A673 (cell line): ENCODE measurements around the gene NEIL1. TPM values are rescaled to one million over a fixed set of nuclear protein-coding genes. Genes with fewer than 3 reads are reported as not detected.

ENCODE experiments used
- BruUV-seq: library from RNA; stranded (reverse); fragments of 400-500 nt; replicated peaks from 2 replicates; lab custom pipeline; 2021; lab: Mats Ljungman, UMichigan
- CTCF ChIA-PET: fragments of 300-600 bp; sonication (Branson Sonifier 250); formaldehyde crosslinking; loops from one replicate; lab custom pipeline; 2022; ENCODE audit warnings: antibody characterized with exemption; lab: Charles Lee
- POLR2A ChIA-PET: fragments of 300-600 bp; sonication (Branson Sonifier 250); formaldehyde crosslinking; loops from one replicate; lab custom pipeline; 2022; ENCODE audit warnings: antibody characterized with exemption; ENCODE audit not compliant: low non-redundant PET; lab: Charles Lee
- DNase-seq: peaks from one replicate; pipeline ENCODE4 v3.0.0-alpha.2; 2015; ENCODE audit warnings: low spot score
- H3K27ac ChIP-seq: fragments of 200-600 bp; sonication (generic); 2 replicates; pipeline ENCODE4 v1.5.1; 2016; ENCODE audit warnings: mixed run types, low read depth, mild to moderate bottlenecking, mixed read lengths, antibody characterized with exemption, low read length; ENCODE audit not compliant: poor library complexity, severe bottlenecking
- H3K27me3 ChIP-seq: fragments of 200-600 bp; sonication (generic); replicated peaks from 2 replicates; pipeline ENCODE4 v1.6.1; 2017; ENCODE audit warnings: mixed run types, low read depth, mild to moderate bottlenecking, mixed read lengths, antibody characterized with exemption, low read length; ENCODE audit not compliant: insufficient read depth, poor library complexity
- H3K36me3 ChIP-seq: fragments of 200-600 bp; sonication (generic); 2 replicates; pipeline ENCODE4 v1.6.1; 2016; ENCODE audit warnings: mixed run types, mild to moderate bottlenecking, mixed read lengths, antibody characterized with exemption, low read length; ENCODE audit not compliant: insufficient read depth, poor library complexity, severe bottlenecking
- H3K4me1 ChIP-seq: fragments of 200-600 bp; sonication (generic); 2 replicates; pipeline ENCODE4 v1.6.1; 2017; ENCODE audit warnings: mixed run types, mild to moderate bottlenecking, mixed read lengths, antibody characterized with exemption, low read length; ENCODE audit not compliant: insufficient read depth, poor library complexity, severe bottlenecking
- H3K4me3 ChIP-seq: fragments of 200-600 bp; sonication (generic); 2 replicates; pipeline ENCODE4 v1.5.1; 2016; ENCODE audit warnings: low read depth, mixed run types, mild to moderate bottlenecking, mixed read lengths, low read length; ENCODE audit not compliant: poor library complexity, severe bottlenecking
- H3K9me3 ChIP-seq: fragments of 200-600 bp; sonication (generic); 2 replicates; pipeline ENCODE4 v1.6.1; 2016; ENCODE audit warnings: mixed run types, low read depth, mild to moderate bottlenecking, mixed read lengths, antibody characterized with exemption, low read length; ENCODE audit not compliant: poor library complexity, severe bottlenecking
- EZH2 ChIP-seq: fragments of 200-600 bp; sonication (generic); IDR thresholded peaks from 2 replicates; pipeline ENCODE4 v1.6.1; 2017; ENCODE audit warnings: borderline replicate concordance, low read depth, mild to moderate bottlenecking, mixed read lengths, antibody characterized with exemption, low read length; ENCODE audit not compliant: poor library complexity, severe bottlenecking
- intact Hi-C: fragments of 100-400 bp; cut with micrococcal nuclease; formaldehyde crosslinking; loops from one replicate; pipeline ENCODE4 v1.10.0; 2022; ENCODE audit not compliant: unreplicated experiment
- total RNA-seq: library from RNA; stranded (reverse); gene quantifications from 2 replicates; pipeline ENCODE4 v1.2.3, GENCODE V29; 2021
- TF ChIP-seq, protein P1 (sequence below): fragments of 300-800, 200-600 bp; sonication (generic); conservative IDR thresholded peaks from 2 replicates; pipeline ENCODE4 v1.5.1; 2017; ENCODE audit warnings: low read depth, mild to moderate bottlenecking, antibody characterized with exemption, low read length, moderate library complexity, mixed read lengths

The NEIL1 gene
- total RNA-seq, 1 experiment from 2014 or later = 3.8 TPM

DNA sequence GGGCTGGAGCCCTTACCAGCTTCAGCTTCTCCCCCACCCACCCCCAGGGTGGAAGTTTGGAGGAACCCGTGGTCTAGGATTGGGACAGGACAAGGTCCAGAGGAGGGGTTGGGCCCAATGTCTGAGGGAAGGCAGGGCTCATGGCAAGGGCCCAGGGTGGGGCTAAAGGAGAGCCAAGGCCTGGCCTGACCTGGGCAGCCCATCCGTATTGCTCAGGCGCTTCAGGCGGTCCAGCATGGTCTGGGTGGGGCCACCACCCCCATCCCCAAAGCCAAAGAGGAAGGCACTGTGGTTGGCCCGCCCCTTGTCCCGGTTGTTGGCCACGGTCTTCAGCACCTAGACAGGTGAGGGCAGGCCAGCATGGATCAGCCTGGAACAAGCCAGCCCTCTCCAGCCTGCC lies 14.0 kb downstream of the NEIL1 start:
- Histone ChIP-seq H3K4me1 (no peaks in the 10 kb centered on the region), H3K9me3 (no peaks in the 10 kb centered on the region), H3K27ac (no peak overlapping the region), H3K27me3 (no peaks in the 10 kb centered on the region), H3K36me3 (peaks cover 23% of the 10 kb centered on the region), H3K4me3 (no peak overlapping the region)
- TF ChIP-seq, protein P1, sequence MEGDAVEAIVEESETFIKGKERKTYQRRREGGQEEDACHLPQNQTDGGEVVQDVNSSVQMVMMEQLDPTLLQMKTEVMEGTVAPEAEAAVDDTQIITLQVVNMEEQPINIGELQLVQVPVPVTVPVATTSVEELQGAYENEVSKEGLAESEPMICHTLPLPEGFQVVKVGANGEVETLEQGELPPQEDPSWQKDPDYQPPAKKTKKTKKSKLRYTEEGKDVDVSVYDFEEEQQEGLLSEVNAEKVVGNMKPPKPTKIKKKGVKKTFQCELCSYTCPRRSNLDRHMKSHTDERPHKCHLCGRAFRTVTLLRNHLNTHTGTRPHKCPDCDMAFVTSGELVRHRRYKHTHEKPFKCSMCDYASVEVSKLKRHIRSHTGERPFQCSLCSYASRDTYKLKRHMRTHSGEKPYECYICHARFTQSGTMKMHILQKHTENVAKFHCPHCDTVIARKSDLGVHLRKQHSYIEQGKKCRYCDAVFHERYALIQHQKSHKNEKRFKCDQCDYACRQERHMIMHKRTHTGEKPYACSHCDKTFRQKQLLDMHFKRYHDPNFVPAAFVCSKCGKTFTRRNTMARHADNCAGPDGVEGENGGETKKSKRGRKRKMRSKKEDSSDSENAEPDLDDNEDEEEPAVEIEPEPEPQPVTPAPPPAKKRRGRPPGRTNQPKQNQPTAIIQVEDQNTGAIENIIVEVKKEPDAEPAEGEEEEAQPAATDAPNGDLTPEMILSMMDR = no peak
- TF ChIP-seq EZH2 = no peak
- DNase-seq = no peak
- intact Hi-C loops = no loop called here
- BruUV-seq = no TSS peak
- ChIA-PET POLR2A (no interaction called here), CTCF (no interaction called here)

DNA sequence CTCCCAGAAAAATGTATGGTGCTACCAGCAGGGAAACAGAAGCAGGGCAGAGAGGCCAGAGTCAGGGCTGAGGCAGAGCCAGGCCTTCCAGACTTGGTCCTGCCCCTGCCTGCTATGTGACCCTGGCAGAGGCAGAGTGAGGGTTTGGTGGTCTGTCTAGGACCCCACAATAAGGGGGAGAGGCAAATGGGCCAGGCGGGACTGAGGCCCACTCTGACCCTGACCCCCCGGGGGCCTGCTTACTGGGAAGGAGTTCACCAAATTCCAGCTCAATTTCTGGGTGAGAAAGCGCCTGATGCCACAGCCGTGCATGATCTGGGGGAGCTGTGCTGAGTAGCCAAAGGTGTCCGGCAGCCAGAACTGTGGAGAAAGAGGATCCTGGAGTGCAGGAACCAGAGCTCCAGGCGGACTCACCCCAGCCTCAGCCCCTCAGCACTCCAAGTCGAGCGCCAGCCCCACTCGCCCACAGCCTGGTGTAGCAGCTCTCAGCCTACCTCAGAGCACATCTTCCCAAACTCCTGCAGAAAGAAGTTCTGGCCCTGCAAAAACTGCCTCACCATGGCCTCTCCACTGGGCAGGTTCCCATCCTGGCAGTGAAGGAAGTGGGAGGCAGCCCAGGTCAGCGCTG lies 14.6 kb downstream of the NEIL1 start:
- BruUV-seq = no TSS peak
- Histone ChIP-seq H3K27ac (no peak overlapping the region), H3K4me1 (no peaks in the 10 kb centered on the region), H3K27me3 (no peaks in the 10 kb centered on the region), H3K9me3 (no peaks in the 10 kb centered on the region), H3K36me3 (peaks cover 24% of the 10 kb centered on the region), H3K4me3 (no peak overlapping the region)
- ChIA-PET POLR2A (no interaction called here), CTCF (no interaction called here)
- TF ChIP-seq, protein P1 = no peak
- TF ChIP-seq EZH2 = no peak
- intact Hi-C loops = no loop called here
- DNase-seq = no peak

DNA sequence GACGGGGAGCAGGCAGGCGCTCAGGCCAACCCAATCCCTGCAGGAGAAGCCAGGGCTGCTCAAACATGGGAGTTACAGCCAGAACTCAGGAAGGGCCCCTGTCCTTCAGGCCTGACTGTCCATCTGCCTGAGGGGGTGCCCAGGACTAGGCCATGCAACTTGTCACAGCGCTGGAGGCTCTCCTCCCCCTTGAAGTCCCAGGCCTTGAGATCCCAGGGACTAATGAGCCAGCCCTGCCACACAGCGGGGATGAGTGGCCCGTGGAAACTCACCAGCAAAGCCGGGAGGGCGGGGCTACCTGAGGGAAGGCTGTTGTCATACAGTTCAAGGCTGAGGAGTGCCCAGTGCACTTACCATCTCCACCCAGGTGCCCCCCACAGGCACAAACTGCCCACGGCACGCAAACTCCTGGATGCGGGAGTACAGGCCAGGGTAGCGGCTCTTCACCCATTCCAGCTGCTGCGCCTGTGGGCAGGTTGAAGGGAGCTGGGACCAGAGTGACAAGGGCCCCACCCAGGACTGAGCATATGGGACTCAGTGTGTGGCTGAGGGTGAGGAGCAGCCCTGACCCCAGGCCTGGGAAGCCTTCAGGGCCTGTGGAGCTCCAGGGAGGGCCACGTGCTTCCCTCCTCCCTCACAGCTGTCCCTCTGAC lies 15.3 kb downstream of the NEIL1 start:
- intact Hi-C loops = no loop called here
- Histone ChIP-seq H3K27ac (no peak overlapping the region), H3K4me3 (no peak overlapping the region), H3K36me3 (peaks cover 31% of the 10 kb centered on the region), H3K9me3 (no peaks in the 10 kb centered on the region), H3K4me1 (peaks cover under 1% of the 10 kb centered on the region), H3K27me3 (no peaks in the 10 kb centered on the region)
- TF ChIP-seq, protein P1 = no peak
- no peak for TF ChIP-seq EZH2
- BruUV-seq = no TSS peak
- ChIA-PET POLR2A (no interaction called here), CTCF (no interaction called here)
- DNase-seq = no peak
